Brain pericyte (primary cell): Measurements from ENCODE around the gene ITGA1.
"Not testable (repeated sequence)": the region's sequence is repeated elsewhere in the genome, so short reads cannot be mapped to it uniquely, and the experiment has no call there.

Experiments used
- DNase-seq: peaks from one replicate; pipeline ENCODE4 v3.0.0-alpha.2; 2012; ENCODE audit warnings: low read depth, low spot score

ITGA1 gene

GRCh38 chr5:52864884-52865283, 77.2 kb downstream of the ITGA1 start:
- DNase-seq: no peak

GRCh38 chr5:52865991-52866390, 78.3 kb downstream of the ITGA1 start:
- DNase-seq: not testable (repeated sequence)

GRCh38 chr5:52867809-52868208, 80.1 kb downstream of the ITGA1 start:
- DNase-seq: no peak

GRCh38 chr5:52868417-52868816, 80.7 kb downstream of the ITGA1 start:
- DNase-seq: no peak

GRCh38 chr5:52869391-52869790, 81.7 kb downstream of the ITGA1 start:
- DNase-seq: no peak

- DNase-seq: peak; percentile 37
These were observed 82.7 kb downstream of the ITGA1 start for GRCh38 chr5:52870448-52870847.

- no peak for DNase-seq
These were observed 88.1 kb downstream of the ITGA1 start for GRCh38 chr5:52875827-52876226.

GRCh38 chr5:52876456-52876855, 88.7 kb downstream of the ITGA1 start:
- no peak for DNase-seq

- no peak for DNase-seq
These were observed 90.9 kb downstream of the ITGA1 start for GRCh38 chr5:52878656-52879055.

GRCh38 chr5:52880541-52880940, 92.8 kb downstream of the ITGA1 start:
- DNase-seq: no peak

- no peak for DNase-seq
These were observed 93.8 kb downstream of the ITGA1 start for GRCh38 chr5:52881468-52881867.

- no peak for DNase-seq
These were observed 95.4 kb downstream of the ITGA1 start for GRCh38 chr5:52883110-52883509.

GRCh38 chr5:52884453-52884852, 96.7 kb downstream of the ITGA1 start:
- DNase-seq: no peak

GRCh38 chr5:52885614-52886013, 97.9 kb downstream of the ITGA1 start:
- DNase-seq: no peak

GRCh38 chr5:52886206-52886605, 98.5 kb downstream of the ITGA1 start:
- no peak for DNase-seq

- no peak for DNase-seq
These were observed 99.3 kb downstream of the ITGA1 start for GRCh38 chr5:52887066-52887465.

- DNase-seq: no peak
These were observed 100.6 kb downstream of the ITGA1 start for GRCh38 chr5:52888363-52888762.

GRCh38 chr5:52892242-52892878, 104.6 kb downstream of the ITGA1 start:
- no peak for DNase-seq

GRCh38 chr5:52893105-52893504, 105.4 kb downstream of the ITGA1 start:
- no peak for DNase-seq

GRCh38 chr5:52893863-52894262, 106.1 kb downstream of the ITGA1 start:
- DNase-seq: no peak

GRCh38 chr5:52894451-52894850, 106.7 kb downstream of the ITGA1 start:
- DNase-seq: no peak

GRCh38 chr5:52895075-52895474, 107.4 kb downstream of the ITGA1 start:
- no peak for DNase-seq

- no peak for DNase-seq
These were observed 108.1 kb downstream of the ITGA1 start for GRCh38 chr5:52895572-52896413.
